ENCODE results near the gene TCEAL7. TPM values are rescaled to one million over a fixed set of nuclear protein-coding genes. Genes with fewer than 3 reads are reported as not detected.
"Not testable (repeated sequence)": the region's sequence is repeated elsewhere in the genome, so short reads cannot be mapped to it uniquely, and the experiment has no call there.

TCEAL7 gene, protein sequence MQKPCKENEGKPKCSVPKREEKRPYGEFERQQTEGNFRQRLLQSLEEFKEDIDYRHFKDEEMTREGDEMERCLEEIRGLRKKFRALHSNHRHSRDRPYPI
- not detected in 2 replicates for total RNA-seq

DNA sequence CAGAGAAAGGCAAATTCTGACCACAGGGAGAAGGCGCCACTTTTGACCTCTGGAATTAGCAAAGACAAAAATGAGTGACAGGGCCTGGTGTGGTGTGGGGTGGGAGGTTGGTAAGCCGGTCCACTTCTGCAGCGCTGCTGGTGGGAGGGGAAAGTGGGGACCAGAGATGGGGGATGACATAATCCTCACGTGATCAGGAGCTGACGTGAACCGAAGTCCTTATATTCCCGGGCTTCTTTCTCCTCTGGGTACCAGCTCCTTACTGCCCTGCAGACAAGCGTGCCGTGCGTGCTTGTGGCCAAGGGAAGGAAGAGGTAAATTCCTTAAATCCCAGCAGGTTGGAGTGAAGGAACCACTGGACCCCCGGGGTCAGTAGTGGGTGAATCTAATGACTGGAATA, at the start of gene TCEAL7:
Gene TCEAL7, plus strand, starts transcription at position 249 of the 400 bp plus-strand sequence. CDS start 1,165 bp downstream, outside the sequence.
- peaks cover 11% of the 10 kb centered on the region for H3K27me3 Mint-ChIP-seq (ENCODE audit: insufficient read depth)
- no peak within 1 kb of the TSS for H3K27ac Mint-ChIP-seq
- no peak within 1 kb of the TSS for H3K4me3 Mint-ChIP-seq

DNA sequence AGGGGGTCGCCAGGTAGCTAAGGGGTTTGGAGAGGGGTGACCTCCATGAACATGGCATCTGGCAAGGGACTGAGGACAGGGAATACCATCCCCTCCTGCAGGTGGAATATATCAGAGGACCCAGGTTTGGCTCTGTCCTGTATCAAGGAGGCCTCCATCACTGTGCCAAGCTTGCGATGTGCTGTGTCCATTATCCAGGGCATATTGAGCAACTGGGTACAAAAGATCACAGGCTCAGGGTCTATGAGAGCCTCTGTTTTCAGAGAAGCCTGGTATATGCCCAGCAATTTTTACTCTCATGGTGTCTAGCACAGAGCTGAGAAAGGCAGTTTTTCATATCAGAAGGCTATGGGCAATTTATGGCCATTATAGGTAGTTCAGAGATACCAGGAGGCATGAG, 36.9 kb upstream of the TCEAL7 start:
- intact Hi-C loops (cut with micrococcal nuclease), result no loop called here
- no peaks in the 10 kb centered on the region for H3K4me1 Mint-ChIP-seq (ENCODE audit: low read depth)
- peaks cover 3% of the 10 kb centered on the region for H3K27me3 Mint-ChIP-seq (ENCODE audit: insufficient read depth)
- H3K27ac Mint-ChIP-seq, result no peak overlapping the region
- H3K9me3 Mint-ChIP-seq, result no peaks in the 10 kb centered on the region
- H3K36me3 Mint-ChIP-seq (ENCODE audit: low read depth), result no peaks in the 10 kb centered on the region
- DNase-seq (ENCODE audit: low spot score), result no peak
- H3K4me3 Mint-ChIP-seq, result no peak overlapping the region

More for the DNA sequence above, at the start of gene TCEAL7:
- no peaks in the 10 kb centered on the region for H3K4me1 Mint-ChIP-seq (ENCODE audit: low read depth)
- no peak for DNase-seq (ENCODE audit: low spot score)
- no peaks in the 10 kb centered on the region for H3K36me3 Mint-ChIP-seq (ENCODE audit: low read depth)
- intact Hi-C loops (cut with micrococcal nuclease), result no loop called here
- H3K9me3 Mint-ChIP-seq, result no peaks in the 10 kb centered on the region

DNA sequence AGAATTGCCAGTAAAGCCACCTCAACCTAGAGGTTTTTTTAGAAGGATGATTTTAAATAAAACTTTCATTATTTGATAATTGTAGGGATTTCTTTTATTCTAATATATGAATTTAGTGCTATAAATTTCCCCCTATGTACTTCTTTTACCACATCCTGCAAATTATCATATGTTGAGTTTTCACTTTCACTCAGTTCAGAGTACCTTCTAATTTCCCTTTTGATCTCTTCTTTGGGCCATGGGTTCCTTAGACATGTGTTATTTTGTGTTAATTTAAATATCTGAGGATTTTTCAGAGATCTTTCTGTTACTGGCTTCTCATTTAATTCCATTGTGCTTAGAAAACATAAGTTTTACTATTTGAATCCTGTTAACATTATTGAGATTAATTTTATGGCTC, 25.3 kb upstream of the TCEAL7 start:
- H3K27me3 Mint-ChIP-seq (ENCODE audit: insufficient read depth), result peaks cover 7% of the 10 kb centered on the region
- H3K27ac Mint-ChIP-seq, result no peak overlapping the region
- DNase-seq (ENCODE audit: low spot score), result no peak
- no peaks in the 10 kb centered on the region for H3K4me1 Mint-ChIP-seq (ENCODE audit: low read depth)
- H3K9me3 Mint-ChIP-seq, result no peaks in the 10 kb centered on the region
- intact Hi-C loops (cut with micrococcal nuclease), result no loop called here
- peaks cover 1% of the 10 kb centered on the region for H3K36me3 Mint-ChIP-seq (ENCODE audit: low read depth)
- no peak overlapping the region for H3K4me3 Mint-ChIP-seq

DNA sequence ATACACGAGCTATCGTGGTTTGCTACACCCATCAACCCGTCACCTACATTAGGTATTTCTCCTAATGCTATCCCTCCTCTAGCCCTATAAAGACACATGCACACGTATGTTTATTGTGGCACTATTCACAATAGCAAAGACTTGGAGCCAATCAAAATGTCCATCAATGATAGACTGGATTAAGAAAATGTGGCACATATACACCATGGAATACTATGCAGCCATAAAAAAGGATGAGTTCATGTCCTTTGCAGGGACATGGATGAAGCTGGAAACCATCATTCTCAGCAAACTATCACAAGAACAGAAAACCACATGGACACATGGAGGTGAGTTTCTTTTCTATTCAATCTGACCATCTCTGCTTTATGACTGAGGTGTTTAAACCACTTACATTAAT, 24.4 kb upstream of the TCEAL7 start:
- intact Hi-C loops (cut with micrococcal nuclease); DNase-seq (ENCODE audit: low spot score); H3K4me3 Mint-ChIP-seq; H3K27ac Mint-ChIP-seq; H3K4me1 Mint-ChIP-seq (ENCODE audit: low read depth); H3K27me3 Mint-ChIP-seq (ENCODE audit: insufficient read depth); H3K9me3 Mint-ChIP-seq; H3K36me3 Mint-ChIP-seq (ENCODE audit: low read depth): not testable (repeated sequence)

DNA sequence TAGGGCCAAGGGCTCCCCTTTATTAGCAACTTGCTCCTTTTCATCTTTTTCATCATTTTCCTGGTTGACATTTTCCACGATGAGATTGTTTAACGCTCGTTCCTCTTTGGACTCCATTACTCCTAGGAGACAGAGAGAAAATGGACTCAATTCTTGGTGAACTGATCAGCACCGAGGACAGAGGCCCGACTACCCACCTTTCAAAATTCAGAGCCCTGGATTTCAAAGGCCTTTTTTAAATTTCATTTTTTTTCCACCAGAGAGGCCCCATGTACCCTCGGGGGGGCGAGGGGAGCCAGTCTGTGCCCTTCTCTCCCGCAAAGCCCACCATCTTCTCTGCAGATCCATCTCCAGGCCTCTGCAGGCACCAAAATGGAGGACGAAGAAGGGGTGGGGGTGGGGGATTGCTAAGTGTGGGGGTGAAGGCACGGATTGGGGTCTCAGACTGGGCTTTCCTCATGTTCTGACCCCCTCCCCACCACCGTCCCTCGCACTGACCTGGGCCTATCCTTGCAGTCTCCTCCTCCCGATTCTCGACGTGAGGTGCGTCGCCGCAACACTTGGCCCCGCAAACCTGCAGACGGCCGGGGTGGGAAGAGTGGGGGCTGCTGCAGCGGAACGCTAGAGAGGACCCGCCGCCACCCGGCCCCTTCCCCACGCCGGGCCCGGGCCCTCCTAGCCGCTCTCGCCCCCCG, 20.0 kb upstream of the TCEAL7 start:
- H3K36me3 Mint-ChIP-seq (ENCODE audit: low read depth), result peaks cover 1% of the 10 kb centered on the region
- H3K9me3 Mint-ChIP-seq, result no peaks in the 10 kb centered on the region
- DNase-seq (ENCODE audit: low spot score), result no peak
- H3K27ac Mint-ChIP-seq, result no peak overlapping the region
- intact Hi-C loops (cut with micrococcal nuclease), result loop anchor here (1.0 to 2.0 kb wide), 2 partner anchors 55 to 95 kb away; partner anchors contain the start of genes BEX4 and TCEAL8
- no peak overlapping the region for H3K4me3 Mint-ChIP-seq
- no peaks in the 10 kb centered on the region for H3K4me1 Mint-ChIP-seq (ENCODE audit: low read depth)
- peaks cover 13% of the 10 kb centered on the region for H3K27me3 Mint-ChIP-seq (ENCODE audit: insufficient read depth)

DNA sequence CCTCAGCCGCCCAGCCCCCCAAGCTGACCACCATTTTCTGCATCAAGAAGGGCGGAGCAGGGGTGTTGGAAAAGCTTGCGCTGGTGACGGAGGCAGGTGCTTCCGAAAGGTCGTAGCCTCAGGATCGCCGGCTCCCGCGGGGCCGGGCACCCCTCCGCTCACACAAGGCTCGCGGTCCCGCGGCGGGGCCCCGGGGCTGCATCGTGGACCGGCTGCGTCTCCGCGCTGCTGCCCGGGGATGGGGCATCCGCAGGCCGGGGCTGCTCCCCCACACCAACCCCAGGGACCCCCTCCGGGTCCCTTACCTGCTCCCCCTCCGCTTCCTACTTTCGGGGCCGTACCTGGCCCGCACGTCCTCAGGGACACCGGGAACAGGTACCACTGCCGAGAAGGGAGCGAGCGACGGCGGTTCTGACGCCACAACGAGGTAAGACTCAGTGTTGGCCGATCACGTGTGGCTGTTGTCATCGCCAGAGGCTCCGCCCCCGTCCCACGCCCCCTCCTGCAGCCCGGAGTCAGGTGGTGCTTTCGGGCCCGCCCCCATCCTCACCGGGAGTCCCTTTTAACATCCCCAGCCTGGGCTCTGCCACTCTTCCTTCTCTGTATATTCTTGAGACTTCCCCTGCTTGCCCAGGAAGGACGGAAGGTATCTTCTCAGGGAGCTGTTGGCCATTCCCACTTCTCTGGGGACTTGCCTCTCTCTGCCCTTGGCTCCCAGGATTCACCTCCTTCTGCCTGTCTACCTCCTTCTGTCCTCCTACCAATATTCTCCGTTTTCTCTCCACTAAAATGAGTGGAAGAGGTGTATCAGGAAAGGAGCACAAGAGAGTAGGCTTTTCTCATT, 19.3 kb upstream of the TCEAL7 start, which contains the start of gene BEX2:
Gene BEX2, minus strand, starts transcription at position 436 of the 844 bp plus-strand sequence. CDS start 1,014 bp downstream, outside the sequence.
- Mint-ChIP-seq H3K27me3 (ENCODE audit: insufficient read depth) (peaks cover 13% of the 10 kb centered on the region), H3K4me1 (ENCODE audit: low read depth) (no peaks in the 10 kb centered on the region), H3K4me3 (peak within 1 kb of the TSS; percentile 75), H3K27ac (peak within 1 kb of the TSS; percentile 29), H3K36me3 (ENCODE audit: low read depth) (peaks cover 1% of the 10 kb centered on the region), H3K9me3 (no peaks in the 10 kb centered on the region)
- peak; percentile 68 for DNase-seq (ENCODE audit: low spot score)
- intact Hi-C loops (cut with micrococcal nuclease), result loop anchor here (1.0 to 2.0 kb wide), 2 partner anchors 56 to 95 kb away; partner anchors contain the start of genes BEX4 and TCEAL8

DNA sequence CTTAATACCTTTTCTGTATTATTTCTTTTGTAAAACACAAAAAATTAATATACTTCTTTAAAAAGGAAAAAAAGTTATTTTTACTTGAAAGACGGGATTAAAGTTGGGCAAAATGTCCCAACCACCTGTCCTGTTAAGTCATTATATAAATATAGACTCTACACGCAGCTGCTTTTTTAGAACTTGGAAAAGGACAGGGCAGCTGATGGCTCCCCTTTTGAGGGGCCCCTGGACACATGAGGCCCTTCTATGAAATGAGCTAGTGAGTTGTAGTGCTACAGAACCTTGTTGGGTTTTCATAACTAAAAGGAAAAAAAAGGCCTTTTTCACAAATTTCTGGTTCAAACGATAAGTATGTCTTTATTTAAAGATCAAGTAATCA, 18.6 kb upstream of the TCEAL7 start:
- Mint-ChIP-seq H3K4me1 (ENCODE audit: low read depth) (no peaks in the 10 kb centered on the region), H3K9me3 (no peaks in the 10 kb centered on the region), H3K36me3 (ENCODE audit: low read depth) (peaks cover 1% of the 10 kb centered on the region), H3K27me3 (ENCODE audit: insufficient read depth) (peaks cover 13% of the 10 kb centered on the region), H3K27ac (no peak overlapping the region), H3K4me3 (peak overlapping the region; percentile 75)
- intact Hi-C loops (cut with micrococcal nuclease), result loop anchor here (2.0 kb wide), 1 partner anchor 57 kb away; the partner anchor contains the start of gene TCEAL8
- DNase-seq (ENCODE audit: low spot score), result no peak

DNA sequence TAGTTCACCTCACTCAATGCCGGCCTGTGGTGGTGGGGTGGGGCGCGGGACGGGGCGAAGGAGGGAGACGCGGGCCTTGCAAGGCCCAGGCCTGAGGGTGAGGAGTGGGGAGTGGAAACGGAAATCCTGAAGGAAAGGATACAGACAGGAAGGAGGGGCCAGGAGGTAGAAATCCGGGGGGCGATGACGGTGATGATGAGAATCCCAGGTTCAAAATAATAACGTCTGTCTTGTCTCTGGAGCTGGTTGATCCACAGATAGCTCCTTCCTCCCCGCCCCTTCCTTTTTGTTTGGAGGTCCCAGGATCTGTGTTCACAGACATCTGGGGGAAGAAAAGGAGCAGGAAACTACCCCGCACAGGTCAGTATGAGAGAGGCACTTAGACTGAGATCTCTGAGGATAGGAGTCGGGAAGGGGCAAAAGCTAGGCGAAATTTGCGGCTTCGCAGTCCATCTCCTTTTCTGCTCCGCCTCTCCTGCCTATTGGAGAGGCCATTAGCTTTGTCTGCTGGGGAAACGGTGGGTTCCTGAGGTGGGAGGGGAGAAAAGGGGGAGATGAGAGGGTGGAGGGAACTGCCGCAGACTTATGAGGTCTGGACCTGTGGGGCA, 746 bp downstream of the TCEAL7 start:
- no peaks in the 10 kb centered on the region for H3K36me3 Mint-ChIP-seq (ENCODE audit: low read depth)
- no peak overlapping the region for H3K4me3 Mint-ChIP-seq
- H3K27ac Mint-ChIP-seq, result no peak overlapping the region
- intact Hi-C loops (cut with micrococcal nuclease), result no loop called here
- H3K4me1 Mint-ChIP-seq (ENCODE audit: low read depth), result no peaks in the 10 kb centered on the region
- H3K9me3 Mint-ChIP-seq, result no peaks in the 10 kb centered on the region
- DNase-seq (ENCODE audit: low spot score), result no peak
- peaks cover 8% of the 10 kb centered on the region for H3K27me3 Mint-ChIP-seq (ENCODE audit: insufficient read depth)

DNA sequence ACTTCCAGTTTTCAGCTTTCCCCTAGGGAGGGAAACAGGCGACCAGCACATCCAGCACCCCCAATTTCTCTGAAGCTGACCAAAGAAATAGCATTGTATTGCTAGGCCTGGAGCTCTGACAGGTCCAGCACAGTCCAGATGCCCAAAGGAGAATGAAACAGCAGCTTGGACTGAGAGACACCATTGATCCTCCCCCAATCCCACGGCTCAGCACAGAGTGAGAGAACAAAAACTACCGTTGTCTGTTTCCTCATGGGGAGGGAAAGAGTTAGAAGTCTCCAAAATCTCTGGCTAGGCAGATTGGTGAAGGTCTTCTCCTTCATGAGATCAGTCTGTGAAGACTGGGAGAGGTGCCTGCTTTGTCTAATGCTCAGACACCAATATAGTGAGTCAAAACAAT, 8.6 kb downstream of the TCEAL7 start:
- peaks cover 8% of the 10 kb centered on the region for H3K27me3 Mint-ChIP-seq (ENCODE audit: insufficient read depth)
- intact Hi-C loops (cut with micrococcal nuclease), result no loop called here
- H3K9me3 Mint-ChIP-seq, result no peaks in the 10 kb centered on the region
- H3K36me3 Mint-ChIP-seq (ENCODE audit: low read depth), result no peaks in the 10 kb centered on the region
- DNase-seq (ENCODE audit: low spot score), result no peak
- H3K27ac Mint-ChIP-seq, result no peak overlapping the region
- no peak overlapping the region for H3K4me3 Mint-ChIP-seq
- H3K4me1 Mint-ChIP-seq (ENCODE audit: low read depth), result no peaks in the 10 kb centered on the region

DNA sequence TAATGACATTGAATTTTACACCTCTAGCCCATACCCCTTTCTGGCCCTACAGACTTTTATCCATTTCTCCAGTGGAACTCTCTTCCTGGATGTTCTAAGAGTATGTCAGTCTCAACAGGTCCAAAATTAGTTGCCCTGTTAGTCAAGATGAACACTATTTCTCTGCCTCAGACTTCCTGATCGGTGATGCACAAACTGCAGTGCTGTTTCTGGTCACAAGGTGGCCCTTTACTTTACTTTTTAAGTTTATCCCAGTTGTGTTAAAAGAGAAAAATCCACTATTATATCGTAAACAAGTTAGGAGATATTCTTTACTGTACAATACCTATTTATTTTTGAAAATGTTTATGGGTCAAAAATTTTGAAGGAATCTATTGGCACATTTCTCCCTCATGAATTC, 13.1 kb downstream of the TCEAL7 start:
- Mint-ChIP-seq H3K4me3 (no peak overlapping the region), H3K27ac (no peak overlapping the region), H3K9me3 (no peaks in the 10 kb centered on the region), H3K36me3 (ENCODE audit: low read depth) (no peaks in the 10 kb centered on the region), H3K4me1 (ENCODE audit: low read depth) (no peaks in the 10 kb centered on the region), H3K27me3 (ENCODE audit: insufficient read depth) (peaks cover 5% of the 10 kb centered on the region)
- intact Hi-C loops (cut with micrococcal nuclease), result loop anchor here (1.0 kb wide), 1 partner anchor 121 kb away; no protein-coding TSS in a partner anchor
- DNase-seq (ENCODE audit: low spot score), result no peak

DNA sequence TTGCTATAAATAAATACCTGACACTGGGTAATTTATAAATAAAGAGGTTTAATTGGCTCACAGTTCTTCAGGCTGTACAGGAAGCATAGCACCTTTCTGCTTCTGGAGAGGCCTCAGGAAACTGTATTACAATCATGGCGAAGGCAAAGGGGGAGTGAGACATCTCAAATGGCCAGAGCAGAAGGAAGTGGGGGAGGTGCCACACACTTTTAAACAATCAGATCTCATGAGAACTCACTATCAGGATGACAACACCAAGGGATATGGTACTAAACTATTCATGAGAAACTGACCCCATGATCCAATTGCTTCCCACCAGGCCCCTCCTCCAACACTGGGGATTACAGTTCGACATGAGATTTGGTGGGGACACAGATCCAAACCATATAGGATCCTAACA, 14.6 kb downstream of the TCEAL7 start:
- Mint-ChIP-seq H3K4me1 (ENCODE audit: low read depth) (no peaks in the 10 kb centered on the region), H3K36me3 (ENCODE audit: low read depth) (no peaks in the 10 kb centered on the region), H3K9me3 (no peaks in the 10 kb centered on the region), H3K27me3 (ENCODE audit: insufficient read depth) (peaks cover 5% of the 10 kb centered on the region), H3K4me3 (no peak overlapping the region), H3K27ac (no peak overlapping the region)
- no peak for DNase-seq (ENCODE audit: low spot score)
- intact Hi-C loops (cut with micrococcal nuclease), result no loop called here

DNA sequence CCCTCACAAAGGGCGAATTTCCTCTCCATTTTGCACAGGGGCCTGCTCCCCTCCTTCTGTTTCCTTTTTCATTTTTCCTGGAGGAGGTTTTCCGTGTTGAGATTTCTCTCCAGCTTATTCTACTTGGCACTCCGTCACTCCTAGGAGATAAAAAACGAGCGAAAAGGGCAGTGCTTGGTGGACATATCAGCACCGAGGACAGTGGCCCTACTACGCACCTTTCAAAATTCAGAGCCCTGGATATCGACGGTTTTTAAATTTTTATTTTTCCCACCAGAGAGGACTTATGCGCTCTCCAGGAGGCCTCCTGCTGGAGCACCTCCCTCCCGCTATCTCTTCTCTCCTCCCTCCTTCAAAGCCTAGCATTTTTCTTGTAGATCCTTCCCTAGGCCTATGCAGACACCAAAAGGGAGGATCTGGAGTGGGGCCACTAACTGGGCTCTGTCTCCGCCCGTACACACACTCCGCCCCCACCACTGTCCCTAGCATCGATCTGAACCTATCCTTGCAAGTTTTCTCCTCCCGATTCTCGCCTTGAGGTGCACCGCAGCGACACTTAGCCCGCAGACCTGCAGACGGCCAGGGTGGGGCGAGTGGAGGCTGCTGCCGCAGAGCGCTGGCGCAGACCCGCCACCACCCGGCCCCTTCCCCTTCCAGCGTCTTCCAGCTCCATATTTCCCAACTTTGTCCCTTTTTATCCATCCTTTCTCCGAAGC, 17.8 kb downstream of the TCEAL7 start:
- Mint-ChIP-seq H3K27me3 (ENCODE audit: insufficient read depth) (no peaks in the 10 kb centered on the region), H3K4me1 (ENCODE audit: low read depth) (no peaks in the 10 kb centered on the region), H3K36me3 (ENCODE audit: low read depth) (no peaks in the 10 kb centered on the region), H3K9me3 (no peaks in the 10 kb centered on the region), H3K4me3 (no peak overlapping the region), H3K27ac (no peak overlapping the region)
- no peak for DNase-seq (ENCODE audit: low spot score)
- intact Hi-C loops (cut with micrococcal nuclease), result no loop called here
